Measurements from ENCODE around the gene TASL. TPM values are rescaled to one million over a fixed set of nuclear protein-coding genes. Genes with fewer than 3 reads are reported as not detected.

TASL gene
- polyA plus RNA-seq (2012; rRNA removed), result not detected in 2 replicates
- not detected in 2 replicates for polyA plus RNA-seq (2012; cell fraction: cytosol; rRNA removed)
- polyA plus RNA-seq (2012; cell fraction: nucleus; rRNA removed), result not detected in 2 replicates

- Histone ChIP-seq H3K9ac (no peak within 1 kb of the TSS), H3K79me2 (ENCODE audit: insufficient read depth) (no peaks in the 10 kb centered on the region), H3K27me3 (ENCODE audit: insufficient read depth) (no peaks in the 10 kb centered on the region; the same call in 1 of the 2 replicates), H3K4me3 (ENCODE audit: low read depth in 2 of 2, low read length in 1 of 2) (no peak within 1 kb of the TSS), H3K9me3 (no peaks in the 10 kb centered on the region), H2AFZ (ENCODE audit: low read depth) (no peak within 1 kb of the TSS), H3K36me3 (replicated peaks in 1 of 2; ENCODE audit: control insufficient read depth in 1 of 2, insufficient read depth in 2 of 2, low read length in 1 of 2) (no peaks in the 10 kb centered on the region), H3K4me1 (ENCODE audit: control insufficient read depth in 1 of 2, insufficient read depth in 2 of 2, low read depth in 1 of 2, low read length in 1 of 2) (no peaks in the 10 kb centered on the region), H4K20me1 (ENCODE audit: insufficient read depth) (no peaks in the 10 kb centered on the region), H3F3A (replicated peaks; ENCODE audit: insufficient read depth) (no peaks in the 10 kb centered on the region), H3K27ac (ENCODE audit: low read depth in 2 of 2, low read length in 1 of 2) (no peak within 1 kb of the TSS), H3K4me2 (no peak within 1 kb of the TSS), H3K9me2 (no peaks in the 10 kb centered on the region)
- WGBS (ENCODE audit: low lambda C conversion rate), result 47% methylated on average over 10 of the region's 10 CpGs
- CTCF ChIA-PET, result no interaction called here
- POLR2A ChIA-PET, result no interaction called here
- no peak for DNase-seq
- TF ChIP-seq RAD21 (IDR thresholded peaks at IDR 0.05; ENCODE audit: low read length) (no peak), CTCF (IDR thresholded peaks at IDR 0.05) (no peak), CHD2 (IDR thresholded peaks at IDR 0.05; ENCODE audit: low read length, partially characterized antibody) (no peak), TCF12 (IDR thresholded peaks at IDR 0.05) (no peak)
These were observed at the start of gene TASL for GRCh38 chrX:30577362-30577991. Gene TASL, minus strand, starts transcription at chrX:30577766. Its CDS starts 17,411 bp downstream, at chrX:30560355.

GRCh38 chrX:30626402-30626801 is 48.8 kb upstream of the TASL start:
- Histone ChIP-seq H3K4me3 (ENCODE audit: low read depth in 2 of 2, low read length in 1 of 2) (no peak overlapping the region), H3K27me3 (ENCODE audit: insufficient read depth) (no peaks in the 10 kb centered on the region; the same call in 1 of the 2 replicates), H3K4me1 (ENCODE audit: control insufficient read depth in 1 of 2, insufficient read depth in 2 of 2, low read depth in 1 of 2, low read length in 1 of 2) (no peaks in the 10 kb centered on the region), H2AFZ (ENCODE audit: low read depth) (no peak overlapping the region), H3K27ac (ENCODE audit: low read depth in 2 of 2, low read length in 1 of 2) (no peak overlapping the region), H3K9ac (no peak overlapping the region), H3F3A (replicated peaks; ENCODE audit: insufficient read depth) (no peaks in the 10 kb centered on the region), H3K79me2 (ENCODE audit: insufficient read depth) (no peaks in the 10 kb centered on the region), H4K20me1 (ENCODE audit: insufficient read depth) (no peaks in the 10 kb centered on the region), H3K36me3 (replicated peaks in 1 of 2; ENCODE audit: control insufficient read depth in 1 of 2, insufficient read depth in 2 of 2, low read length in 1 of 2) (no peaks in the 10 kb centered on the region), H3K9me2 (no peaks in the 10 kb centered on the region), H3K9me3 (peaks cover 11% of the 10 kb centered on the region; the same call in 1 of the 2 replicates), H3K4me2 (no peak overlapping the region)
- TF ChIP-seq GATA2 (CRISPR knock-in tag; IDR thresholded peaks at IDR 0.05) (no peak), JUND (IDR thresholded peaks at IDR 0.05) (no peak), CHD2 (IDR thresholded peaks at IDR 0.05; ENCODE audit: low read length, partially characterized antibody) (no peak), TCF12 (IDR thresholded peaks at IDR 0.05) (no peak), SIN3A (IDR thresholded peaks at IDR 0.05; ENCODE audit: borderline replicate concordance, low read depth, low read length) (no peak), MXI1 (IDR thresholded peaks at IDR 0.05; ENCODE audit: low read depth, low read length) (no peak), RXRA (IDR thresholded peaks at IDR 0.05; ENCODE audit: borderline replicate concordance, low read depth) (no peak), ELF1 (IDR thresholded peaks at IDR 0.05) (no peak), EP300 (IDR thresholded peaks at IDR 0.05; ENCODE audit: borderline replicate concordance in 1 of 2, low read depth in 1 of 2, low read length in 1 of 2) (no peak)
- no peak for DNase-seq
- CTCF ChIA-PET, result interaction anchor here (0.6 to 1.6 kb wide), 2 partner anchors 56 to 136 kb away, joined by 3 read pairs; no protein-coding TSS in a partner anchor
- POLR2A ChIA-PET, result no interaction called here
- WGBS (ENCODE audit: low lambda C conversion rate), result 34% methylated on average over 2 of the region's 2 CpGs
